ENCODE data around the gene C1orf52. TPM values are rescaled to one million over a fixed set of nuclear protein-coding genes. Genes with fewer than 3 reads are reported as not detected.

Gene C1orf52
- total RNA-seq, 1 donor from 2014 or later: 26.3 TPM

Other genes starting within 250 kb of the C1orf52 start
- not detected in 2 replicates for gene MCOLN3, start 211.2 kb downstream of the C1orf52 start, total RNA-seq
- 0.82 and 1.5 TPM in 2 replicates for gene SYDE2, start 58.6 kb downstream of the C1orf52 start, total RNA-seq
- 66.5 and 87.8 TPM in 2 replicates for gene BCL10, start 17.0 kb upstream of the C1orf52 start, total RNA-seq
- 55.1 and 56.1 TPM in 2 replicates for gene DDAH1, start 205.5 kb upstream of the C1orf52 start, total RNA-seq

All from glomerular endothelial cell (primary cell).